Upper lobe of left lung (tissue), 6 donors: ENCODE results near the gene SUB1. TPM values are rescaled to one million over a fixed set of nuclear protein-coding genes. Genes with fewer than 3 reads are reported as not detected.

Experiments used
- ATAC-seq, 2 donors: fragments of 200-7000 bp; cut with Tn5 transposase; one replicate each; pipeline ENCODE4 v1.9.1; 2022; ENCODE audit warnings: mild to moderate bottlenecking in 2 of 2, moderate library complexity in 2 of 2; ENCODE audit not compliant: low FRiP score in 2 of 2
- DNase-seq, 2 donors: peaks; one replicate each; pipeline ENCODE4 v3.0.0-alpha.2; 2019 to 2020
- H3K27ac ChIP-seq, 4 donors: fragments of 200-600 bp; sonication (generic); one replicate each; pipeline ENCODE4 v1.5.1; 2016 to 2019
- H3K27me3 ChIP-seq, 4 donors: fragments of 200-600 bp; sonication (generic); one replicate each; pipeline ENCODE4 v1.5.1; 2017 to 2019
- H3K36me3 ChIP-seq, 4 donors: fragments of 200-600 bp; sonication (generic); one replicate each; pipeline ENCODE4 v1.5.1; 2016 to 2019
- H3K4me1 ChIP-seq, 4 donors: fragments of 200-600 bp; sonication (generic); one replicate each; pipeline ENCODE4 v1.5.1; 2018 to 2019
- H3K4me3 ChIP-seq, 4 donors: fragments of 200-600 bp; sonication (generic); one replicate each; pipeline ENCODE4 v1.5.1; 2017 to 2019; ENCODE audit warnings: mild to moderate bottlenecking in 2 of 4, moderate library complexity in 1 of 4
- H3K9me3 ChIP-seq, 4 donors: fragments of 200-600 bp; sonication (generic); one replicate each; pipeline ENCODE4 v1.5.1; 2018 to 2019
- EP300 ChIP-seq, 4 donors: sonication (generic); formaldehyde crosslinking; IDR thresholded peaks; one replicate each; pipeline ENCODE4 v1.5.1; 2017; ENCODE audit warnings: antibody characterized with exemption in 4 of 4, control low read depth in 2 of 4
- POLR2A ChIP-seq, 4 donors: fragments of 450-650 bp; IDR thresholded peaks; one replicate each; pipeline ENCODE4 v1.5.1; 2016 to 2017; ENCODE audit warnings: antibody characterized with exemption in 4 of 4, mild to moderate bottlenecking in 2 of 4
- POLR2AphosphoS5 ChIP-seq, 2 donors: sonication (generic); formaldehyde crosslinking; IDR thresholded peaks; one replicate each; pipeline ENCODE4 v1.5.1; 2017; ENCODE audit warnings: antibody characterized with exemption in 2 of 2
- WGBS, 2 donors: methylation state at CpG; one replicate each; pipeline ENCODE4 v1.1.5; 2017 to 2018; 5-methylcytosine and 5-hydroxymethylcytosine counted together
- total RNA-seq, 6 donors: library from RNA; depleted of rRNA in 4 of 6; stranded (reverse); fragments of >200 nt in 4 of 6; gene quantifications; one replicate each; pipeline versions ENCODE4 v1.1.0 to v1.2.1, GENCODE V29; 2016 to 2021
- TF ChIP-seq, protein P1 (sequence below), 6 experiments: fragments of 450-650 bp in 4 of 6; fragments of 200-600 bp in 2 of 6; sonication (generic) in 2 of 6; IDR thresholded peaks; one replicate each; pipeline ENCODE4 v1.5.1; 2016 to 2019; ENCODE audit warnings: antibody characterized with exemption in 6 of 6
- donor health status: DM: no; HTN: no; CAD: no; lungs with moderate emphysema.
- donor health status: DM: no; HTN: yes; CAD: no; lungs with severe emphysema.

The SUB1 gene
- total RNA-seq, 6 donors from 2014 or later, result 28.3 to 170 (median 95.6) TPM

DNA sequence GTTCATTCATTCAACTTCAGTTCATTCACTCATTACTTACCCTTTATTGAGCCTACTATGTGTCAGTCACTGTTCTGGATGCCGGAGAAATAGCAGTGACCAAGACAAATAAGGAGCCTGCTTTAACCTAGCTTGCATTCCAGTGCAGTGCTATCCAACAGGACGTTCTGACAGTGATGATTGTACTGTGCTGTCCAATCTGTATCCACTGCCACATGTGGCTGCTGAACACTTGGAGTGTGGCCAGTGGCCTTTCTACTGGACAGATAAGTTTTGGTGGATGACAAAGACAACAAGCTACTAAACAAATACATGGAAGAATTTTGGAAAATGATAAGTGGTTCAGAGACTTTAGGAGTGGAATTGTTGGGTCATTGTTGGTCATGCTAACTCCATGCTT, 33.6 kb downstream of the SUB1 start:
- TF ChIP-seq POLR2AphosphoS5 (IDR thresholded peaks at IDR 0.05) (no peak), POLR2A (IDR thresholded peaks at IDR 0.05) (no peak), EP300 (IDR thresholded peaks at IDR 0.05) (no peak)
- TF ChIP-seq, protein P1, sequence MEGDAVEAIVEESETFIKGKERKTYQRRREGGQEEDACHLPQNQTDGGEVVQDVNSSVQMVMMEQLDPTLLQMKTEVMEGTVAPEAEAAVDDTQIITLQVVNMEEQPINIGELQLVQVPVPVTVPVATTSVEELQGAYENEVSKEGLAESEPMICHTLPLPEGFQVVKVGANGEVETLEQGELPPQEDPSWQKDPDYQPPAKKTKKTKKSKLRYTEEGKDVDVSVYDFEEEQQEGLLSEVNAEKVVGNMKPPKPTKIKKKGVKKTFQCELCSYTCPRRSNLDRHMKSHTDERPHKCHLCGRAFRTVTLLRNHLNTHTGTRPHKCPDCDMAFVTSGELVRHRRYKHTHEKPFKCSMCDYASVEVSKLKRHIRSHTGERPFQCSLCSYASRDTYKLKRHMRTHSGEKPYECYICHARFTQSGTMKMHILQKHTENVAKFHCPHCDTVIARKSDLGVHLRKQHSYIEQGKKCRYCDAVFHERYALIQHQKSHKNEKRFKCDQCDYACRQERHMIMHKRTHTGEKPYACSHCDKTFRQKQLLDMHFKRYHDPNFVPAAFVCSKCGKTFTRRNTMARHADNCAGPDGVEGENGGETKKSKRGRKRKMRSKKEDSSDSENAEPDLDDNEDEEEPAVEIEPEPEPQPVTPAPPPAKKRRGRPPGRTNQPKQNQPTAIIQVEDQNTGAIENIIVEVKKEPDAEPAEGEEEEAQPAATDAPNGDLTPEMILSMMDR (IDR thresholded peaks at IDR 0.05), result no peak
- Histone ChIP-seq H3K4me3 (no peak overlapping the region), H3K36me3 (no peaks in the 10 kb centered on the region), H3K9me3 (no peaks in the 10 kb centered on the region), H3K4me1 (no peaks in the 10 kb centered on the region), H3K27ac (no peak overlapping the region), H3K27me3 (no peaks in the 10 kb centered on the region)
- DNase-seq (no peak), ATAC-seq (no peak)
- 76 to 80% methylated on average over 2 of the region's 2 CpGs for WGBS, 2 donors

DNA sequence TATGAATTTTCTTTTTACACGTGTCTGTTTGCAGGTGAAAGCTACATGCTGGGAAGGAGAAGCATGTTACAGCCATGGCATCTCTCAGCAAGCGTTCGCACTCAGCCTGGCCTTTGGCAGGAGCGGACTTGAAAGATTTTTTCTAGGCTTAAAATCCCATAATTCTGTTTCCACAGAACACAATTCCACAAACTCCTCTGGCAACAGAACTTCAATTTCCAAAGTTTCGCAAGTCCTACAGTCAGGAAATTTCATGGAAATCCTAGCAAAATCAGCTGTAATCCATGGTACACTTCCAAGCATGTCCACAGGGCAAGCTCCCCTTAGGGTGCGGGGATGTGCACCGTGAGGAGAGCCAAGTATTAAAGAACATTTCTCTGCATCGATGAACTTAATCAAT, 35.9 kb downstream of the SUB1 start:
- 67 to 71% methylated on average over 8 of the region's 8 CpGs for WGBS, 2 donors
- no peaks in the 10 kb centered on the region for H3K9me3 ChIP-seq
- no peak for TF ChIP-seq POLR2AphosphoS5 (IDR thresholded peaks at IDR 0.05)
- TF ChIP-seq POLR2A (IDR thresholded peaks at IDR 0.05), result no peak
- TF ChIP-seq, protein P1 (IDR thresholded peaks at IDR 0.05), result no peak
- no peak for TF ChIP-seq EP300 (IDR thresholded peaks at IDR 0.05)
- H3K36me3 ChIP-seq, result no peaks in the 10 kb centered on the region
- no peaks in the 10 kb centered on the region for H3K27me3 ChIP-seq
- H3K27ac ChIP-seq, result no peak overlapping the region
- no peak overlapping the region for H3K4me3 ChIP-seq
- no peaks in the 10 kb centered on the region for H3K4me1 ChIP-seq
- ATAC-seq (no peak), DNase-seq (no peak)

DNA sequence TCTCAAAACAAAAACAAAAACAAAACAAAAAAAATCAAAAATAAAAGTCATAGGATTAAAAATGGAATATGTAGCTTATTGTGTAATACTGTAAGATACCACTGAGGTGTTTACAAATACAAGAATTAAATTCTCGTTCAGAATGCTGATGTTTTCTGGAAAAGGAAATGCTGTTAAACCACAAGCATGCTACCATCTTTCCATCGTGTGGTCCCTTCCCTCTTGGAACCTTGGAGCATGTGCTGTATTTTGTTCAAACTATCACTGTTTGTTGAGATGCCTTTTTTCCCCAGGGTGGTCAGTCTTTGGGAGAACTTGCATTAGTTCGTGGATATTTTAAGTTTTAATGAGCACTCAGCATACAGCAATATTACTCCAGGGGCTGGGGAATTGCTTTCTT, 39.7 kb downstream of the SUB1 start:
- no peak for DNase-seq
- TF ChIP-seq, protein P1 (IDR thresholded peaks at IDR 0.05), result no peak
- TF ChIP-seq POLR2AphosphoS5 (IDR thresholded peaks at IDR 0.05), result no peak
- TF ChIP-seq POLR2A (IDR thresholded peaks at IDR 0.05), result no peak
- no peak for TF ChIP-seq EP300 (IDR thresholded peaks at IDR 0.05)
- 57 to 59% methylated on average over 3 of the region's 3 CpGs for WGBS, 2 donors

DNA sequence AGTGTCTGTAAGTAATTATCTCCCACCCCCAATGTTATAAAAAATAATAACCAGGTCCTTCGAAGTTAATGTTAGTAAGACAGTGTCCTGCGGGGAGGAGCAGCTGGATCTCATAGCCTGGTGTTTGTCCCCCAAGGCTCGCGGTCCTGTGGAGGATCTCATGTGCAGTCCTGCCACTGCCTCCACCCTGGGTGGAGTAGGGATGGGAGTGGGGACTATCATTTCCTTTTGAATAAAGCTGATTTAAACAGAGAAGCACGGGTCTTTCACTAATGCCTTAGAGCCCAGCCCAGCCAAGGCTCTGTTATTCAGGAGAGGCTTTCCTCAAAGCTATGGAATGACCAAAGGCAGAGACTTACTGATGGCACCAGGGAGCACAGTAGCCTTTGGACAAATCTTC, 40.2 kb downstream of the SUB1 start:
- 73 to 85% methylated on average over 4 to 5 of the region's 5 CpGs for WGBS, 2 donors
- TF ChIP-seq, protein P1 (IDR thresholded peaks at IDR 0.05), result no peak
- no peaks in the 10 kb centered on the region for H3K27me3 ChIP-seq

More for the DNA sequence above, 39.7 kb downstream of the SUB1 start:
- no peak overlapping the region for H3K27ac ChIP-seq
- no peak overlapping the region for H3K4me3 ChIP-seq
- H3K9me3 ChIP-seq, result no peaks in the 10 kb centered on the region
- no peaks in the 10 kb centered on the region for H3K27me3 ChIP-seq
- no peaks in the 10 kb centered on the region for H3K4me1 ChIP-seq
- H3K36me3 ChIP-seq, result no peaks in the 10 kb centered on the region
- no peak for ATAC-seq

DNA sequence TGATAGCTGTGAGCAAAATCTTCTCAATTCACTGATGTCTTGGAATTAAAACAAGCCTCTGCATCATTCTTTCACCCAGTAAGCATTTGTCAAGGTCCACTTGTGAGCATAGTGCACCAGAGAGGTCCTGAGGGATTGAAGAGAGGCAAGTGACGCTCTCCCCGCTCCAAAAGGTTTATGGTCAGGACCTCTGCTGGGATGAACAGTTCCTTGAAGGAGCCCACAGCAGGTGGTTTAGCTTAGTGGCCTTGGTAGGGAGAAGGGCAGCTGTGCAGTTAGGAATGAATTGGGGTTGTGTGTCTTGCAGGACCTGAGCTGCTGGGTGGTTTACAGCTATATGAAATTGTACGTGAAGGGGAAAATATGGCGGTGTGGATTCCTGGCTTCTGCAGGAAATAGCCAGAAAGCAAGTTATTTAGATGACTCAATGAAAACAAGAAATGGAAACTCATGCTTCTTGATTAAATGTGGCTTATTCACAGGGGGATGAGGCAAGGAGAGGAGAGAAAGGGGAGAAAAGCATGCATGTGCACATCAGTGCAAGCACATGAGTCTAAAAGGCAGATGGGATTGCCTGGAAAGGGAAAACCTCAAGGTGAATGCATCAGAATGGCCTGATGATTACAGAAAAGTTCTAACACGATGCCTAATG, 42.0 kb downstream of the SUB1 start:
- 87 to 88% methylated on average over 5 of the region's 5 CpGs for WGBS, 2 donors
- ATAC-seq, result no peak
- DNase-seq, result no peak
- no peaks in the 10 kb centered on the region for H3K36me3 ChIP-seq
- H3K4me1 ChIP-seq, result no peaks in the 10 kb centered on the region
- no peaks in the 10 kb centered on the region for H3K9me3 ChIP-seq
- no peak overlapping the region for H3K27ac ChIP-seq
- H3K27me3 ChIP-seq, result no peaks in the 10 kb centered on the region
- no peak overlapping the region for H3K4me3 ChIP-seq
- no peak for TF ChIP-seq EP300 (IDR thresholded peaks at IDR 0.05)
- TF ChIP-seq, protein P1 (IDR thresholded peaks at IDR 0.05), result no peak
- TF ChIP-seq POLR2A (IDR thresholded peaks at IDR 0.05), result no peak
- TF ChIP-seq POLR2AphosphoS5 (IDR thresholded peaks at IDR 0.05), result no peak

More for the DNA sequence above, 40.2 kb downstream of the SUB1 start:
- Histone ChIP-seq H3K36me3 (no peaks in the 10 kb centered on the region), H3K9me3 (no peaks in the 10 kb centered on the region), H3K4me1 (no peaks in the 10 kb centered on the region), H3K27ac (no peak overlapping the region), H3K4me3 (no peak overlapping the region)
- DNase-seq (no peak), ATAC-seq (no peak)
